Measurements from ENCODE around the gene MICAL3. TPM values are rescaled to one million over a fixed set of nuclear protein-coding genes. Genes with fewer than 3 reads are reported as not detected.

MICAL3 gene
- total and polyA plus RNA-seq, 9 of the 15 experiments (the other 6 are each of a cell fraction or from before 2014, with no cell fraction given) = 0.53 to 32.1 (median 12.3) TPM

- TF ChIP-seq YY1 (IDR thresholded peaks at IDR 0.05; ENCODE audit: borderline replicate concordance in 1 of 3, control insufficient read depth in 1 of 3, extremely low read depth in 1 of 3, insufficient read depth in 3 of 3, insufficient read length in 1 of 3, insufficient replicate concordance in 2 of 3, low read depth in 1 of 3, low read length in 2 of 3) (no peak), TAL1 (IDR thresholded peaks at IDR 0.05) (no peak), THRAP3 (IDR thresholded peaks at IDR 0.05; ENCODE audit: borderline replicate concordance) (no peak), FOXJ3 (CRISPR knock-in tag; IDR thresholded peaks at IDR 0.05) (no peak), MAFK (IDR thresholded peaks at IDR 0.05; ENCODE audit: low read length) (no peak)
- FAIRE-seq = no peak
- CTCF ChIA-PET (ENCODE audit: low intra/inter-chr PET ratio) = no interaction called here
These were observed 10.9 kb downstream of the MICAL3 start for GRCh38 chr22:18013436-18013835.

GRCh38 chr22:18012531-18012930 is 11.8 kb downstream of the MICAL3 start:
- Histone ChIP-seq H3K9me1 (ENCODE audit: control insufficient read depth, insufficient read depth, low read length) (no peaks in the 10 kb centered on the region), H3K27ac (ENCODE audit: extremely low read depth, low read depth, low read length) (no peak overlapping the region), H3K36me3 (ENCODE audit: control insufficient read depth, insufficient read depth, low read length) (no peaks in the 10 kb centered on the region), H3K79me2 (ENCODE audit: control insufficient read depth, insufficient read depth, low read length) (no peaks in the 10 kb centered on the region), H3K27me3 (ENCODE audit: control insufficient read depth in 2 of 2, insufficient read depth in 2 of 2, low read length in 2 of 2) (peaks cover 9 to 15% of the 10 kb centered on the region in 2 experiments), H3K9me3 (replicated peaks; ENCODE audit: control insufficient read depth, insufficient read depth, low read depth, low read length) (no peaks in the 10 kb centered on the region), H3K4me3 (no peak overlapping the region), H3K9ac (ENCODE audit: insufficient read depth in 1 of 2, low read depth in 2 of 2, low read length in 2 of 2) (no peak overlapping the region), H3K4me2 (ENCODE audit: insufficient read depth, low read length) (no peak overlapping the region), H3K4me1 (replicated peaks in 1 of 2; ENCODE audit: control insufficient read depth in 2 of 2, insufficient read depth in 2 of 2, low read length in 2 of 2) (no peaks in the 10 kb centered on the region), H2AFZ (ENCODE audit: low read depth, low read length) (no peak overlapping the region), H4K20me1 (replicated peaks; ENCODE audit: control insufficient read depth, insufficient read depth, low read length) (peaks cover 6% of the 10 kb centered on the region; the same call in 1 of the 2 replicates)
- in situ Hi-C loops (cut with MboI) (no loop called here), intact Hi-C loops (cut with micrococcal nuclease) (no loop called here)
- TF ChIP-seq ZNF830 (CRISPR knock-in tag; IDR thresholded peaks at IDR 0.05) (no peak), ZNF133 (CRISPR knock-in tag; IDR thresholded peaks at IDR 0.05) (no peak), ZNF316 (IDR thresholded peaks at IDR 0.05) (peak; percentile 74), ZNF449 (CRISPR knock-in tag; IDR thresholded peaks at IDR 0.05) (no peak), MNT (conservative IDR thresholded peaks at IDR 0.05) (no peak), C11orf30 (IDR thresholded peaks at IDR 0.05; ENCODE audit: low read depth) (peak; percentile 55), ZNF175 (CRISPR knock-in tag; IDR thresholded peaks at IDR 0.05; ENCODE audit: low read depth) (no peak)
- no TSS peak for BruUV-seq (replicated peaks)
- 14% methylated on average over 5 of the region's 5 CpGs for WGBS (ENCODE audit: insufficient coverage, low coverage, missing lambda C conversion rate)
- FAIRE-seq = no peak
- POLR2A ChIA-PET = interaction anchor here (0.6 to 1.6 kb wide), 3 partner anchors 10 to 11 kb away, joined by 3 to 12 read pairs (median 8); no protein-coding TSS in a partner anchor
- ATAC-seq = peak; percentile 40
- CTCF ChIA-PET (ENCODE audit: low intra/inter-chr PET ratio) = no interaction called here
- DNase-seq (ENCODE audit: extremely low read depth in 1 of 4, low spot score in 3 of 4) = no peak

More at GRCh38 chr22:18013436-18013835, 10.9 kb downstream of the MICAL3 start:
- WGBS (ENCODE audit: insufficient coverage, low coverage, missing lambda C conversion rate) = 4% methylated on average over 2 of the region's 2 CpGs
- H3K4me2 ChIP-seq (ENCODE audit: insufficient read depth, low read length) = no peak overlapping the region
- peaks cover 6% of the 10 kb centered on the region; the same call in 1 of the 2 replicates for H4K20me1 ChIP-seq (replicated peaks; ENCODE audit: control insufficient read depth, insufficient read depth, low read length)
- BruUV-seq (replicated peaks) = no TSS peak
- in situ Hi-C loops (cut with MboI) (no loop called here), intact Hi-C loops (cut with micrococcal nuclease) (no loop called here)
- H3K9me3 ChIP-seq (replicated peaks; ENCODE audit: control insufficient read depth, insufficient read depth, low read depth, low read length) = no peaks in the 10 kb centered on the region
- POLR2A ChIA-PET = interaction anchor here (0.7 to 1.6 kb wide), 2 partner anchors 12 kb away, joined by 3 to 12 read pairs; no protein-coding TSS in a partner anchor
- no peaks in the 10 kb centered on the region for H3K9me1 ChIP-seq (ENCODE audit: control insufficient read depth, insufficient read depth, low read length)
- no peaks in the 10 kb centered on the region for H3K4me1 ChIP-seq (replicated peaks in 1 of 2; ENCODE audit: control insufficient read depth in 2 of 2, insufficient read depth in 2 of 2, low read length in 2 of 2)
- no peaks in the 10 kb centered on the region for H3K36me3 ChIP-seq (ENCODE audit: control insufficient read depth, insufficient read depth, low read length)
- no peak for ATAC-seq
- no peaks in the 10 kb centered on the region for H3K79me2 ChIP-seq (ENCODE audit: control insufficient read depth, insufficient read depth, low read length)
- H3K9ac ChIP-seq (ENCODE audit: insufficient read depth in 1 of 2, low read depth in 2 of 2, low read length in 2 of 2) = no peak overlapping the region
- H3K27me3 ChIP-seq (ENCODE audit: control insufficient read depth in 2 of 2, insufficient read depth in 2 of 2, low read length in 2 of 2) = peaks cover 9 to 12% of the 10 kb centered on the region in 2 experiments
- no peak overlapping the region for H3K27ac ChIP-seq (ENCODE audit: extremely low read depth, low read depth, low read length)
- H2AFZ ChIP-seq (ENCODE audit: low read depth, low read length) = no peak overlapping the region
- DNase-seq (ENCODE audit: extremely low read depth in 1 of 4, low spot score in 3 of 4) = no peak
- H3K4me3 ChIP-seq = no peak overlapping the region

Data from K562 (cell line).